IPS-NIHi7 (cell line): ENCODE results near the gene BEGAIN.
A peak's percentile ranks its signal among the peaks of the same experiment; 100 is the strongest.

ENCODE experiments used
- DNase-seq: peaks from one replicate; pipeline ENCODE4 v3.0.0; 2012; ENCODE audit warnings: mixed read lengths; ENCODE audit errors: extremely low spot score

The BEGAIN gene

DNA sequence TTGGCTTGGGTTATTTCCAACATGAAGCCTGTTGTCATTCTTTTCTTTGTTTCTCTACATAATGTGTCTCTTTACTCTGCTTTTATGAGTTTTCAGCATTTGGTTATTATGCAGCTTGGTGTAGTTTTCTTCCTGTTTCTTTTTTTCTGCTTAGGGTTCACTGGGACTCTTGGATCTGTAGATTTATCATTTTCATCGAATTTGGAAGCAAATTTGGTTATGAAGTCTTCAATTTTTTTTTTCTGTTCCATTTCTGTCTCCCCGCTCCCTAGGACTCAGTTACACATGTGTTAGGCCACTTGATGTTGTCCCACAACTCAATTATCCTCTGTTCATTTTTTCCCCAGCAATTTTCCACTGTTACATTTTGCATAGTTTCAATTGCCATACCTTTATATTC, 13.8 kb upstream of the BEGAIN start:
- DNase-seq: no peak

DNA sequence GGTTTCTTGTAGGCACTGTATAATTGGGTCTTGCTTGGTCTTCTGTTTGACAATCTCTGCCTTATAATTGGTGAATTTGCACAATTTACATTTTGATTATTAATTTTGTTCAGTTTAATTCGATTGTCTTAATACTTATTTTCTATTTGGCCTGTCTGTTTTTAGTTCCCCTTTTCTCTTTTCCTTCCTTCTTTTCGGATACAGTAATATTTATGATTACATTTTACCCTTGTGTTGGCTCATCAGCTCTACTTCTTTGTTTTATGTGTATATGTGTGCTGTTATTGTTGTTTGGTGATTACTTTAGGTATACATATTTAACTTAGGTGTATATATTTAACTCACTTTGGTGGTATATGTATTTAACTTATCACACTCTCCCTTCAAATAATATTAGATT, 12.8 kb upstream of the BEGAIN start:
- DNase-seq: no peak

DNA sequence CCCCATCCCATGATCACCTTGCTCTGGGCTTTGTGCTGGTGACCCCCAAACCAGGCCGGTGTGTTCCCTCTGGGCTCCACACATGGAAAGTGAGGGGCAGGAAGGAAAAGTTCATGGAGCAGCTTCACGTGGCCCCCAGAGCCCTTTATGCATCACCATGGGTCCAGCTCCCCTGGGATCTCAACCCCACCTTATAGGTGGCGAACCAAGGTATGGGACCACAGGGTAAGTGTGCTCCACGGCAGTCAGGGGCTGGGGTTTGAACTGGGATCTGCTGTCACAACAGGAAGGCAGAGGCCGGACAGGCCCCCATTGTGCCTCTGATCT, 7.4 kb upstream of the BEGAIN start:
- no peak for DNase-seq

DNA sequence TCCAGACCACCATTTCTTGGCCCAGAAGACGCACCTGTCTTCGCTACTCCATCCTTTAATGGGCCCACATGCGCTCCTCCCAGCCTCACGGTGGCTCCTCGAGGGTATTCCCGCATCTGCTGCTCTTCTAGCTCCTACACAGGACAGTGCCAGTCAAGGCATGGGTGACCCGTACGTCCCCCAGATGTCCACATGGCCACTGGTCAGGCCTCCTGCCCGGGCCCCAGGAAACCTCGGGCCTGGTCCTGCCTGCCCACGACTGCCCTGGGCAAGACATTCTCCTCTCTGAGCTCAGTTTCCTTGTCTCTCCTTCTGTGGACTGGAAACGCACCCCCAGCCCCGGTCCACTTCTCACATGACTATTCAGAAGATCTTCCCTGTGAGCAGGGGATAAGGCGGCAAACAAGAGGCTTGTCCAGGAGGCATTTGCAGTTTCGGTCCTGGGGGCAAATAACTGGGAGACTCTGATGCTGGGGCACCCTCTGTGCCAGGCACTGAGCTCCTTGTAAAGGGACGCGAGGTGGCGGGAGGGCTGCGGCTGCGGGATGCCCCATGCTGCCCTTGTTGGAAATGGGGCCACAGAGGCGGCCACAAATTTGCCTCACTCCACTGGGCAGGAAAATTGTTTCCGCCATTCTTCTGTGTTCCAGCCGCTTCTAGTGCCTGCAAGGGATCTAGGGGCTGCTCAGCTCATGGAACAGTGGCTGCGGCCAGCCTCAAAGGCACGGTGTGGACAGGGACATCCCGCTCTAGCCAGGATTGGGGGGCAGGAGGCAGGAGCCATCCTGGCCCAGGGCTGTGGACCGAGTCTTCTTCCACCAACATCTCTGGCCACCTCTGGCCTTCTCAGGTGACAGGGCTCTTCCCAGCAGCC, 6.8 kb upstream of the BEGAIN start:
- DNase-seq: no peak

DNA sequence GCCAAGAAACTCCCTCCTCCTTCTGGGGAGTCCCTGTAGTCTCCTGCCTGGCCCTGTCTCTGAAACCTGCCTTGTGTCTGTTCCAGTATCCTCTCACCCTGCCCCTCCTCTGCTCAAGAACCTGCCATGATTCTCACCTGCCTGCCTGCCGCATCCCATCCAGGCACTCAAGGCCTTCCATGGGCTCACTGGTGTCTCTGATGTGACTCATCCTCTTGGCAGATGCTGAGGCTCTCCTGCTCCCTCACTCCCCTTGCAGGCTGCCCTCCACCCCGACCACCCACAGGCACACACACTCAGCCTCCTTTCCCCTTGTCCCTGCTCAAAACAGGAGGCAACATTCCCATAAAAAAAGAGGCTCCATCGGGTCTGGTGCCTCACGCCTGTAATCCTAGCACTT, 5.8 kb upstream of the BEGAIN start:
- no peak for DNase-seq

DNA sequence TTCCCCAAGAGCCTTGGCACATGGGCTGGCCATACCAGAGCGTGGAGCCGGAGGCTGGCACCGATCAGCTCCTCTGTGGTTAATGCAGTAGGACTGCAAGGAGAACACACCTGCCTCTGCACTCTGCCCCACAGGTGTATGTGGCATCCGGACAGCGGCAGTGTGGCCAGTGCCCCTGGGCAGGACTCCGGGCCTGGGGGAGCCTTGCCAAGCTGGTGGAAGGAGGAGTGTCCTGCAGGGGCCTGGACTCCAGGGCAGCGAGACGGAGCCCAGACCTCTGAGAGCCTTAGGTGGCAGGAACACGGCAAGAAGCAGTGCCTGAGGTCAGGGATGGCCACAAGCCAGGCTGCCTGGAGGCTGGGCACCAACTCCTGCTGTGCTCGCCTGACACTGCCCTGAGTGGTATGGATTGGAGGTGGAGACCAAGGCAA, 5.3 kb upstream of the BEGAIN start:
- DNase-seq: no peak

DNA sequence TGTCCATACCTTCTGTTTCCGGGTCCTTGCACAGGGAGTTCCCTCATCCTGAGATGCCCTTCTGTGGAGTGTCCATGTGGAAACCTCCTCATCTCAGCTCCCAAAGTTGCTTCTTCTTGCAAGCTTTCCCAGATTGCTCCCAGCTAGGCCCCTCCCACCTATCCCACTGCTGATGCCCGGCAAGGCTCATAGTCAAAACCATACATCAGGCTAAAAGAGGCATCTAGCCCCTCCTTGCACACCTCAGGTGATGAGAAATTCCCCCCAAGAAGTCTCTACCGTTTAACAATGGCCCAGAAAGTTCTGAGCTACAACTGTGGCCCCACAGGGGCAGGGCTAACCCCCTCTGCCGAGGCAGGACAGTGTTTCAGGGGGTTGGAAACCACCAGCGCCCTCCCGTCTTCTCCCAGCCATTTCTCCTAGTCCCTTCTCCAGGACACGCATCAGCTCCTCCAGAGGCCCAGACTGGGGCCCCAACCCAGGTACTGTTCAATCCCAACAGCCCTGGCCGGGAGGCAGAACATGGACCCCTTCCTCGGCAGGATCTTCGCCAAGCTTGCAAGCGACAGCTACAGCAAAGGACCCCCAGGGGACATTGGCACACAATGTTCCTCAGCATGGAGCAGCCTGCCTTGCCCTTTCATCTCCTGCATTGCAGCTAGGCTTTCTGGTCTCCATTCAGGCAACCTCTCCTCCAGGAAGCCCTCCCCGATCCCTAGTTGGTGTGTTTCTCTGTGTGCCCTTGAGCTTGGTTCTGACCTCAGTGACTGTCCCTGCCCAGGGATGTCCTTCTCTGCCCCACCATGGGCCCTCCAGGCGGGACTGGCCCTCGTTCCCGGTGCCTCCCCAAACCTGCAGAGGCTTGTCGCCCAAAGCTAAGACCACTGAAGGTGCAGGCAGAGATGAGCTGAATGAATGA, 4.5 kb upstream of the BEGAIN start:
- DNase-seq: no peak

DNA sequence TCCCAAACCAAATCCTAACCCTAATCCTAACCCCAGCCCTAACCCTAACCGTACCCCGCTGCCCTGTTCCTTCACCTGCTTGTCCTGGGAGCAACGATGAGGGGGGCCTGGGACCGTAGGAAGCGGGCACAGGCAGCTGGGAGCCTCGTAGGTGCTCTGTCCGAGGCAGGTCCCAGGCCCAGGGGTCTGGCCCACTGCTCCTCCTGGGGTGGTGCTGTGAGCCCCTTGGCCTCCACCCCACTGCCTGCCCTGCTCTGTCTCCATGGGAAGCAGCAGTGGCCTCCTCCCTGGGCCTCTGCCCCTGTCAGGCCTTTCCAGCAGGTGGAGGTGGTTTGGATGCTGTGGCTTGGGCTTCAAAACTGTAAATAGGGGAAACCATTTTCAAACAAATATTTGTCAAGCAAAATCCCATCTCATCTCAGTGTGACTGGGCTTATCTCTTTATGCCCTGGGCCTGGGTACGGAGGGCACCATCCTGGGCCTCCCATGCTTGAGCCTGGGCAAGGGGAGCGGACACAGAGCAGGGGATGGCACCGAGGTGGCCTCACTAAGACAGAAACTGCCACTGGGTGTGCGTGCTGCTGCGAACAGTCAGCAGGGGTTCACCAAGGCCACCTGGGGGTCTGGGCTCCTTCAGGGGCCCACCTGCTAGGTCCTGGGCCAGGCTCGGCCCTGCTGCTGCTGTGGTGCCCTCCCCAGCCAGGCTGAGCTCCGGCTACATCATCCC, 3.7 kb upstream of the BEGAIN start:
- DNase-seq: no peak

DNA sequence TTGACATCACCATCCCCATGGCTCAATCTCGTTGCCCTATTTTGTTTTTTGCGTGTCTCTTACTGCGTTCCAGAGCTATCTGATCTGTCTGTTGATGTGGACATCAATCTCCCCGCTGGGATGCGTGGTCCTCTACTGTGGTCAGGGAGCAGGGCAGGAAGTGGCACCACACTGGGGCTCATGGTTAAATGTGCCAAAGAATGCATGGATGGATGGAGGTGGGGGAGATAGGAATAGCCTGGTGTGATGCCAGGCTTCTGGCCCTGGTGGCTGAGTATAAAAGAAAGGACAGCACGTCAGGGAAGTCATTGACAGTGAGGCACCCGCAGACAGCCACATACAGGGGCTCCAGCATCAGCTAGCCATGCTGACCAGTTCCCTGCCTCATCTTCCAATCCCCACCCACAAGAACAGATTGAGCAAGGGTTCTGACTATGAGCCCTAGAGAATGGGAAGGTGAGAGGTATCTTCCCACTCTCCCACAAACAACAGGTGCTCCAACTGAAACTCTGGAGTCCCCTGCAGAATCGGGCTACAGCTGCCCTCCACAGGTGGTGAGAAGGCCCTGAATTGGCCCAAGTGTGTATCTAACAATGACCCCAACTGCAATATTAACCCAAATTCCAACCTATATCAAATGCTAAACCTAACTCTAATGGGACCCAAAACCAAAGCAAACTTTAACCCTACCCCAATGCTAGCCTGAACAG, 2.7 kb upstream of the BEGAIN start:
- no peak for DNase-seq

DNA sequence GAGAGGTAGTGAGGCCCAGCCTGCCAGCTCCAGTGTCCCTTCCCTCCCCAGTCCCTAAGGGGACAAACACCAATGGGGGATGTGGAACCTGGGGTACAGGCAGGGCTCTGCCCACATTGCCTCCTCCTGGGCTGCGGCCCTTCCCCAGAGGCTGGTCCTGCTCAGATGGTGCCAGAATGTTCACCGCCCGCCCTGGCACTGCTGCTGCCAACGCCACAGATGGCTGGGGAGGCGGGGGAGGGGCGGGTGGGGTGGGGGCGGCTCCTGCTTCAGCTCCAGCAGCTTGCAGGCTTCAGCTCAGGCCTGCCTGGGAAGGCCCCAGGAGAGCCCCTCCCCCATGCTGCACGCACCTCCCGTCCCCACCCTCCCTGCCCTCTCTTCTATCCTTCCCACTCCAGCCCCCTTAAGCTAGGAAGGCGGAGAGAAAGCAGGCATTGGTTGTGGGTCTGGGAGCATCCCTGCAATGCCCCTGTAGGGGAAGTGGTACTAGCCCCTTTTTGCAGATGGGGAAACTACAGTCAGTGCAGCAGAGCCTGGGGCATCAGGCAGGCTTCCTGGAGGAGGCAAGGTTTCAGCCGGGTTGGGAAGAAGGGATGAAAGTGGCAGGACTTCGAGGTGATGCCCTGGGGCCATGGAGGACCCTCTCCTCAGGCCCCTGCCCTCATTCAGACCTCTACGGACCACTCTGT, 2.0 kb upstream of the BEGAIN start:
- DNase-seq: no peak

DNA sequence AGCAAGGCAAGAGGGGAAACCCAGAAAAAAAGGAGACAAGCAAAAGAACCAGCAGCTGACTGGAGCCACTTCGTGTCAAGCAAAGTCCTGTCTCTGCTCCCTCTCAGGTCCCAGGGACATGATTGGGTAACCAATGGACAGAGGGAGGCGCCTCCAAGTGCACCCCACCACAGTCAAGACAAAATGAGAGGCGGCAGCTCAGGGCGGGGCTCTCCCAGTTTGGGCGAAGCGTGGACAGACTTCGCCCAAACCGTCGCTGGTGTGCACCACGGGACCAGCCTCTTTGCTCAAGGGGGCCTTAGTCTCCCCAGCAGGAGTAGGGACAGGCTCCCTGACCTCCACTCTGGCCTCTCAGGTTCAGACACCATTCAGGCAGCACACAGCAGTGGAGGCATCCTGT, 1.5 kb upstream of the BEGAIN start:
- DNase-seq: no peak

DNA sequence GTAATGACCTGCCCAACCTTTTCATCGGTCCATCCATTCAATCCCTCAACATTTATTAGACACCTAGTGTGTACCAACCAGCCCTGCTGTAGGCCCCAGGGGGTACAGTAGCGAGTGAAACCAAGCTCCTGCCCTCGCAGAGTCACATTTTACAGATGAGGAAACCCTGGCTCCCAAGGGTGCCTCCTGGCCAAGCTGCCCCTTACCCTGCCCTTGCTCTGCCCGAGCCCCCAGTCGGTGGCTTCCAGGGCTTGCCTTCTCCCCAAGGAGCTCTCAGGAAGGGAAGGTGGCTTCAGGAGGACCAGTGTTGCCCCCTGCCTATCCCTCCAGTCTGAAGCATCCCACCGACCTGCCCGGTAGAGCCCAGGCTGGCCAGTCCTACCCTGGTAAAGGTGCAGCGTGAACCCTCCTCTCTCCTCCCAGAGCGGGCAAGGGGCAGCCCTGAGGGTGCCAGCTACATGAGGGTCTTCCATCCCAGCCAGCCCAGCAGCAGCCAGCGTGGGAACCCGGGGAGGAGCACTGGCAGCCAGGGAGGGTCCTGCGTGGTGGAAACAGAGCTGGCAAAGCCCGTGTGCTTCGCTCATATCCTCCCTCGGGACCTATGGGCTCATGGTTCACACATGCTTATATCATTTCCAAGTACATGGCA, 670 bp upstream of the BEGAIN start:
- DNase-seq: no peak

DNA sequence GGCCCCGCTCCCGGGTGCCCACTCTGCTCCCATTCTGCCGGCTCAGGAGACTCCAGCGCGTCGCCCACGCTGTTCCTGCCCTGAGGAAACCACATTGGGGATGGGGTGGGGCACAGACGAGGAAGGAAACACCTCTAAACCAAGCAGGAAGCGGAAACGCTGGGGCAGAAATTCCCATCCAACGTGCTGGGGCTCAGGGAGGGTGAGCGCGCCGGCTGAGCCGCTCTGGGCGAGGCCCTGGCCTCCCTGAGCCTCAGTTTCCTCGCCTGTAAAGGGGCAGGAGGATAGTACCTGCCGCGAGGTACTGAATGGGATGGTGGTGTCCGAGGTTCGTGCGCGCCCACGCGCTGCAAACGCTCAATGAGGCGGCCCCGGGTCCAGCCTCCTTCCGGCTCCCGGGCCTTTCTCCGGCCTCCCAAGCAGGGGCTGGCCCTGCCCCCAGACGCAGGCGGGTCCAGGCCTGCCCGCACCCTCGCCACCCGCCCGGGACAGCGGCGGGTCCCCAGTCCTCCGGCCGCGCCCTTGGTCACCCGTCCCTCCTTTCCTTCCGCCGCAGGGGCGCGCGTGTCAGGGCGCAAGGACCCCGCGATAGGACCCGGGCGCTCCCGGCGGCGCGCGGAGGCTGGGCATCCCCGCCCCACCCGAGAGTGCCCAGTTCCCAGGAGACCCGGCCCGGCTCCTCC, 673 bp downstream of the BEGAIN start:
- peak; percentile 56 for DNase-seq

DNA sequence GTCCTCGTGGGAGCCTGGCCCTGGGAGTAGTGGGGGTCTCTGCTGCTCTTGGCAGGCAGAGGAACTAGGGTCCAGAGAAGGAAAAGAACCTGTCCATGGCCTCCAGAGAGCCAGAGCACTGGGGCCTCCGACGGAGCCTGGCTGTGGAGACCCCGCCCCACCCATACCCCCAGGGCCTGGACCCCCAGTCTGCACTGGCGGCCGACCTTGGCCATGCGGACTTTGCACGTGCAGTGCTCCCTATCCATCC, 1.1 kb downstream of the BEGAIN start:
- no peak for DNase-seq

DNA sequence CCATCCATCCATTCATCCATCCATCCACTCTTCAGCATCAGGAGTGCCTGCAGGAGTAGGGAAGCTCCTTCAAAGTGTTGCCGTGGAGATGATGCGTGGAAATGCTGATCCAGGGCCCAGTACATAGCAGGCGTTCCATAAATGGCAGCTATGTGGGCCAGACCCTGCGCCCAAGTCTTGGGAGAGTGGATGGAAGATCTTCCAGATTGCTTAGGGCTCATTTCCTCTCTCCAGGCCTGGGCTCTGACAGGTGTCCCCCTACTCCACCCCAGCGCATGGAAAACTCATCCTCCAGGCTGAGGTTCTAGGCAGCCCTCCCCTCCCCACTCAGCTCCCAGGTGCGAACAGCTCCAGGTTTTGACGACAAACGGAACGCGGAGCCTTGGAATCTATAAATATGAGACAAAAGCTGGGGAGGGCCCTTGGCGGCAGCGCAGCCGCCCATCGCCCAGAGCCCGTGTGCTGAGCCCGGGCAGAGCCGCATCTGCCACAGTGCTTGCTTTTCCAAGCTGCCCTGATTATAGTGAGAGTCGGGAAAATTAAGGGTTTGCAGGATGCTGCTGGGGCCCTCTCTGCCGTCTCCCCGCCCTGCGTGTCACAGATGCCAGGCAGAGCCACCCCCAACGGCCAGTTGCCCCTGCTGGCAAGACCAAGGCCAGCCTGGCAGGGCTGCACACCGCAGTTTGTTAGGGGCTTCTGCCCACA, 1.6 kb downstream of the BEGAIN start:
- no peak for DNase-seq

DNA sequence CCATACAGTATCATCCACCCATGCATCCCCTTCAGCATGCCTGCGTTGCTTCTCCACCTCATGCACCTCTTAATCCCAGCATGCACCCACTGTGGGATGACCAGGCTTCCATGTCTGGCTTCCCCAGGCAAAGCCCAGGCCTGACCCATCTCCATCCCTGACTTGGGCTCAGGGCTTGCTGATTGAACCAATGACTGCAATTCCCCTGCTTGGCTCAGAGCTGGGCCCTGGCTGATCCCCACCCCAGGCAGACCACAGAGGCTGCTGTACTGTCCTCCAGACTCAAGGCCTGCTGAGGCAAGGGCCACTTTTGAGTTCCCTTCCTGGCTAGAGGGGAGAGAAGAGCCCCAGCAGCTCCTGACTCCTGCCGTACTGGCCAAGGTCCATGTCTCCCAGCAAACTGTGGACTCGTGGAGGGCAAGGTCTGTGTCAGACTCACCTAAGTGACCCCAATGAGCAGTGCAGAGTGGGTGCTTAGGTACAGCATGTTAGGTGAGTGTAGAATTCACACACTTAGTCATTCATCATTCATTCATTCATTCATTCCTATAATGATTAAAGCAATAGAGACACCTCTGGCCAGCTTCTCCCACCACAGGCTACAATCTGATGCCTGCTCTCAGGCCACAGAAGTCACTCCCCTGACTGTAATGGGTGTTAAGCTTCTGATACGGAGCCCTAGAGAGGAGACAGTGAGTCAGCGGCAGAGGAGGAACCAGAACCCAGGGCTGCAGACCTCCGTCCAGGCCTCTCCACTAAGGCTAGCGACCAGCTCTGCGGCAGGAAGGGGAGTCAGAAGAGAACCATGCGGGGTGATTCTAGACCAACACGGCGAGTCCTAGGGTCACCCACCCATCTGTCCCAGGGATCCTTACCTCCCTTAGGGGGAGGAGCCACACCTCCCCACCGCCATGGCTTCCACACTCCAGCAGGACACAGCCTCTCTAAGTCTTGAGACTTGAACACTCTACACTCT, 2.9 kb downstream of the BEGAIN start:
- no peak for DNase-seq

DNA sequence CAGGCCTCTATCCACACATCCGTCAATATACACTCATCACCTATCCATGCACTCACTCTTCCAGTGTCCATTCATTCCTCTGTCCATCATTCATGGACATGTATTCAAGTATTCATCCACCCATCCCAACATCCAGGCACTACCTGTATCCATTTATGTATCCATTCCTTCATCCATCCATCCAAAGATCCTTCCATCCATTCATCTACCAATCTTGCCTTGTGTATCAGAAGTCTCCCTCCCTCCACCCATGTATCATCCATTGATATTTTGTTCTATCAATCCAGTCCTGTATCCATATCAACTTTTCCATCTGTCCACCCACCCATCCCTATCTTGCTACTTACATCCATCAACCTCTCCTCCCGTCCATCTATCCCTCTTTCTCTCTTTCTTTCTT, 4.0 kb downstream of the BEGAIN start:
- no peak for DNase-seq

DNA sequence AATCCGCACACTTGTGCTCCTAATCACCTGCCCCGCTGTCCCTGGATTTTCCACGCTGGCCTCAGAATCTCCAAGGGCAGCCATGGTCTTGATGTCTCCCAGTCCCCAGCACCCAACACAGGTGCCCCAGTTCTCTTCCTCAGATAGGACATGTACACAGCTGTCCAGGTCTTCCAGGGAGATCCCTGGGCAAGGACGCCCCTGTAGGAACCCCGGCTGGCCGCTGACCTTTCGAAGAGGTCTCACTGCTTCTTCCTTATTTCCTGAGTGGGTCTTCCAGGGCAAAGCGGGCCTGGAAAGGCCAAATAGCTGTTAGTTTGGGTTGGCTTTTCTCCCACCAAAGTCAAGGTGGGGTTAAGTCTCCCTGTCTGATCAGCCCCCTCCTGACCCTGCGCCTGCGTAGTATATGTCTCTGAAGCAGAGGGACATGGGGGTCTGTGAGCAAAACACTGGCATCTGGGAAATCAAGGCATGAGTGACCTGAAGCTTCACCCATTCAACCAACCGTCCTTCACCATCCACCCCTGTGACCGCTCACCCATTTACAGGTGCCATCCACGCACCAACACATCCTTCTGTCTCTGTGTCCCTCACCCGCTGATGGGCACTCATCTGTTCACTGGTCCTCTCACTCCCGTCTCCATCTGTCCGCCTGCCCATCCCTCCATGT, 4.6 kb downstream of the BEGAIN start:
- DNase-seq: no peak
